Stimulated activated CD4-positive, alpha-beta T cell treated with anti-CD3 and anti-CD28 coated beads, Interleukin-1b, Interleukin-23, amount 100 ng/mL, for 4 hours (primary cell): Measurements from ENCODE around the gene ENOX1.

ENCODE experiments used
- DNase-seq, 2 donors: peaks; one replicate each; pipeline ENCODE4 v3.0.0-alpha.2; 2020; ENCODE audit warnings: low read depth in 2 of 2

ENOX1 gene

GRCh38 chr13:43546251-43546650 is 240.5 kb downstream of the ENOX1 start:
- DNase-seq = no peak

DNA sequence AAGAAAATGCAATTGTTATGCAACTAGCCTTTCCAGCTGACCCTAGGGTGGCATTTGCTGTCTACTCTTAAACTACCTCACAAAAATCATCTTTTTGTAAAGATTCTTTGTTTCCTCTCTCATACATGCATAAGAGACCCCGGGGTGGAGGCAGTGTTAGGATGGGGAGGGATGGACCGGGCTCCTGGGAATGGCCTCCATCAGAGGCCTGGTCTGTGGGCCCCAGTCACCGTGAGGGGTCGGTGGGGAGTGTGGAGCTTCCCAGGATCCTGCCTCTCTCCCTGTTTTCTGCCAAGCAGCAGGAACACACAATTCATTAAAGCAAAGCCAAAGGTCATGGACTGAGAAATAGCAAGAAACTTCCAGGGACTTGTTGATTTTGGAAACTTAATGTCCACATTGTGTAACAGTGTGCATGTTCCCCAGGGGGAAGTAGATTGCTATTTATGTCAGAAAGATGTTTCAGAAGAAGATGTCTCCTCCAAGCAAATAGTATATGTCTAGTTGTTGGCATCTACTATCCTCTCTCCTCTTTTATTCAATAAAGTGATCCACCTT is 241.4 kb downstream of the ENOX1 start:
- no peak for DNase-seq

- no peak for DNase-seq
These were observed 242.1 kb downstream of the ENOX1 start for GRCh38 chr13:43544631-43545030.

GRCh38 chr13:43544011-43544410 is 242.8 kb downstream of the ENOX1 start:
- DNase-seq = no peak

GRCh38 chr13:43543331-43543730 is 243.4 kb downstream of the ENOX1 start:
- DNase-seq = no peak

- no peak for DNase-seq
These were observed 249.6 kb downstream of the ENOX1 start for GRCh38 chr13:43537124-43537523.

GRCh38 chr13:43529796-43530195 is 257.0 kb downstream of the ENOX1 start:
- no peak for DNase-seq

DNA sequence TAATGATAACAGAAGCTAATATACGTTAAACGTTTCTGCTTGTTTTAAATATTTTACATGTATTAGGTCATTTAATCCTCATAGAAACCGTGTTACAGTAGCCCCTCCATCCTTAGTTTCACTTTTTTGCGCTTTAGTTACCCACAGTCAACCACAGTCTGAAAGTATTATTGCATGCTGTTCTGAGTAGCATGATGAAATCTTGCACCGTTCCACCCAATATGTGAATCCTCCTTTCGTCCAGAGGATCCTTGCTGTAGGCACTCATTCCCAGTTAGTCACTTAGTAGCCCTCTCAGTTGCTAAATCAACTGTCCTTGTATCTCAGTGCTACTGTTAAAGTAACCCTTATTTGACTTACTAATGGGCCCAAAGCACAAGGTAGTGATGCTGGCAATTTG is 257.8 kb downstream of the ENOX1 start:
- DNase-seq = no peak

DNA sequence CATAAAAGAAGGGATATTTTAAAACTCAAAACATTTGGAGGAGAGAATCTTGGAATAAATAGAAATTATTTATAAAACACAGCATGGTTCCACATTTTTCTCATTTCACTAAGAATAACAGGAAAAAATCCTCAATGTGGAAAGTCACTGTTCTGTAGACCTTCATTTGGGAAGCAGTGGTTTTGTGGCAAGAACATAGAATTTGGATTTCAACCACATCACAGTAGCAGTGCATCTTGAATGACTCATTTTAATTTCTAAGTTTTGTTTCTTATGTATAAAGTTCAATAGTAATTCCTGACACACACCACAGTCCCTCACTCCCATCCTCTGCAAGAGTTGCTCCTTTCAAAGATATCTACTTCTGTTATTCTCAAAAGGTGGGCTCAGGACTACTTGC is 264.0 kb downstream of the ENOX1 start:
- no peak for DNase-seq

DNA sequence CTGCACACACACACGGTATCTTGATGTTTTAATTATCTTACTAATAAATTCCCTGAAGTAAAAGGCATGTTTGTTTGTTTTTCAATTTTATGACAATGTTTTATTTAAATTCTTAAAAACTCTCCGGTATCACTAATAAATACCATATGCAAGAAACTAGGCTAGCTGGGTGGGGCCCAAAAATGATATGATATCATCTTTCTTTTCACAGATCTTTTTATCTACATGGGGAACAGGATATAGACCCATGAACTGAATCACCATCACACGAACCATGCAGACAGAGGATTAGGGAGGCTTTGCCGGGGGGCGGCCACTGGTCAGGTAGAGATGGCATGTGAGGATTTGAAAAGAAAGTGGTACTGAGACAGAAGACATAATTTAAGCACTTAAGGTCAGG is 266.4 kb downstream of the ENOX1 start:
- DNase-seq = no peak

GRCh38 chr13:43518833-43519232 is 267.9 kb downstream of the ENOX1 start:
- no peak for DNase-seq

GRCh38 chr13:43516401-43516833 is 270.4 kb downstream of the ENOX1 start:
- DNase-seq = no peak

GRCh38 chr13:43515531-43515930 is 271.2 kb downstream of the ENOX1 start:
- DNase-seq = no peak

DNA sequence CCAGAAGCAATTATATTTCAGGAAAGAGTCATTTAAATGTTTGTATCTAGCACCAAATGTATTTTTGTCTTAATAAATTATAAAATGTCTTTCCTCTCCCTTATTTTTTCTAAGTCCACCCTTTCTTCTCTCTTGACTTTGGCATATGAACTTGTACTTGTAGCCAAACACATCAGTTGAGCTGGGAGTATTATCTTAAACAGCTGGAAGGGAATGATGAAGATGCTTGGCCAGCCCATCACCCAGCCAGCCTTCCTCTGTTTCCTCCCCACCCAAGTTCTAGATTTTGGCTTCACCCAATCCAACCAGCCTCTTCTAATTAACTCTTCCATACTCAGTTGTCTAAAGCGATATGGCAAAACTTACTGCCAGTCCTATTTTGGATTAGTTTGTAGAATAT is 272.5 kb downstream of the ENOX1 start:
- no peak for DNase-seq

DNA sequence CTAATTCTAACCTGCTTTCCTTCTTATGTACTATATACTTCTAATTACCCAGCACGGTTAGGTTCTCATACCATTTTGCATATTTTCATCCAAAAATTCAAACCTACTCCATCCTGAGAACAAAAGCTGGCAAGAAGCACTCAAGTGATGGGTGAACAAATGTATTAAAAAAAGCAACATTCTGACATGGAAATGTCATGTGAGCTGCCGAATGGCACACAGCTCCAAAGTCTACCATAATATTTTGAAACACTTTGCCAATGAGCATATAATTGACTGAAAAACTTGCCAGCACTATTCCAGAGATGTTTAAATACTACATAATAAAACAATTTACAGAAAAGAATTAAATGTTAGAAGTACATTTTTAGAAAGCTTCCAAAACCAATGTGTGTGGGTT is 274.6 kb downstream of the ENOX1 start:
- DNase-seq = no peak

DNA sequence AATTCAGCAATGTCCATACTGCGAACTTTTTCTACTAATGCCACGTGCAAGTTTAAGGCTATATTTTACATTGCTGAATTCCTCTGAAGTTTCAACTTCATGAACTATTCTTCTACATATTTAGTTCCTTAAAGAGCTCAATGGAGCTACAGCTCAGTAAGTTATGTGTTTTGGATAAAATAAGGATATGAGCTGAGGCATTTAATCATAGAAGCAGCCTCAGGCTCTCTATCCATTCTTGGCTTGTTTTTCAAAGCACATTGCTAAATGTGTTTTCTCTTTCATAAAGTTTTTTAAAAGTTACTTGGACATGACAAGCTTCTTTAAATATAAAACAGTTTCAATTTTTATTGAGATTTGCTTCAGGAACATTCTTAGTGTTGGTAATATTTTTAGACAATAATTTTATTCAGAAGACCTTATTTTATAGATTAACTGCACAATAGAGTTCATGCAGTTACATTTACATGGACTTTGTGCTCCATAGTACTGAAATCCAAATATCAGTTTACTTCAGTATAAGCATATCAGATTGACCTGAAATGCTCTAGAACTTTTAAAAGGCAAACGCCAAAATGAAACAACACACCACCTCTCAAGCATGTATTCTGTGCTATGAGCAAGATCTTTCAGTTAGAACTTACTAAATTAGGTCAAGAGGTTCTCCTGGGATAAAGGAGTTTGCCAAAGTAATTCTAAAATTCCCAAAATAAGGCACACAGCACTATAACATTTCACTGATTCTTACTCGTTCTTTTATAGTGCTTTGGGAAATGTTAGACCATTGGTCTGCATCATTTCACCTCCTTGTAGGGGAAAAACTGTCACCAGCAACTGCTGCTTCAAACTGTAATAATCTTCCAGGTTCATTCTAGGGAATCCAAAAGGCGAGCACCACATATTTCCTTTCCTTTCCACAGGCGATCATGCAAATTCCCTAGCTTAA is 275.5 kb downstream of the ENOX1 start:
- DNase-seq = no peak

DNA sequence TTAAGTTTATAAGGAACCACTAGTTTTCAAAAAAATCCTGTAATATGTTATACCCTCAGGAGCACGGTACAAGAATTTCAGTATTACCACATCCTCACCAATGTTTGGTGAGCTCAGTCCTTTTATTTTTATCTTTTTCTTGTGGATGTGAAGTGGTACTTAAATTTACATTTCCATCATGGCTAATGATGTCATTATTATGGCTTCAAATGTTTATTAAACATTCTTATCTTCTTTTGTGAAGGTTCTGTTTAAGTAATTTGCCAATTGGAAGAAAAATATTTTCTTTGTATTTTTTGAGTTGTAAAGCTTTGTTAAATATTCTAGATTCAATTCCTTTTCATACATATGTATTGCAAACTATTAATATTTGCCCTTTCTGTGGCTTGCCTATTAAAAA is 291.0 kb downstream of the ENOX1 start:
- no peak for DNase-seq

- no peak for DNase-seq
These were observed 292.6 kb downstream of the ENOX1 start for GRCh38 chr13:43494206-43494605.

GRCh38 chr13:43493496-43494000 is 293.2 kb downstream of the ENOX1 start:
- no peak for DNase-seq

DNA sequence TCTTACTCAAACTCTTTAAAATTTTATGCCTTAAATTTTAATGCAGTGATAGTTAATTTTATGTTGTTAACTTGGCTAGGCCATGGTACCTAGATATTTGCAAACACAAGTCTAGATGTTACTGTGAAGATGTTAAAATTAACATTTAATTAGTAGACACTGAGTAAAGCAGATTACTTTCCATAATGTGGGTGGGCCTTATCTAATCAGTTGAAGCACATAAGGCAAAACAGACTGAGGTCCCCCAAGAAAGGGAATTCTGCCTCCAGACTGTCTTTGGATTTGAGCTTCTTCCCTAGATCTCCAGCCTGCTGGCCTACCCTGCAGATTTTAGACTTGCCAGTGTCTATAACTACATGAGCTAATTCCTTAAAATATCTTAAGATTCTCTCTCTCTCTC is 294.0 kb downstream of the ENOX1 start:
- no peak for DNase-seq

GRCh38 chr13:43492311-43492710 is 294.5 kb downstream of the ENOX1 start:
- no peak for DNase-seq

GRCh38 chr13:43489233-43489632 is 297.5 kb downstream of the ENOX1 start:
- DNase-seq = no peak

GRCh38 chr13:43487885-43488284 is 298.9 kb downstream of the ENOX1 start:
- no peak for DNase-seq
